HepG2 (cell line): ENCODE results near the gene DDAH2. TPM values are rescaled to one million over a fixed set of nuclear protein-coding genes. Genes with fewer than 3 reads are reported as not detected.

Experiments used
- ATAC-seq: fragments of 200-7000 bp; cut with Tn5 transposase; 3 replicates; pipeline ENCODE4 v1.9.1; 2020; ENCODE audit warnings: mild to moderate bottlenecking, moderate library complexity
- BruUV-seq: library from RNA; stranded (reverse); fragments of 400-500 nt; replicated peaks from 2 replicates; lab custom pipeline; 2021; lab: Mats Ljungman, UMichigan
- CTCF ChIA-PET: fragments of 300-600 bp; formaldehyde crosslinking; extraction: SDS; loops from one replicate; lab custom pipeline; 2021; ENCODE audit warnings: low total read pairs, inconsistent platforms, low intra/inter-chr PET ratio; lab: Yijun Ruan, JAX
- POLR2A ChIA-PET: fragments of 350-600 bp; sonication (Branson Sonifier 250); formaldehyde crosslinking; loops from one replicate; lab custom pipeline; 2020; ENCODE audit warnings: antibody characterized with exemption, inconsistent platforms; lab: Yijun Ruan, JAX
- DNase-seq: peaks from one replicate; pipeline ENCODE4 v3.0.0-alpha.2; 2015; ENCODE audit warnings: low spot score
- FAIRE-seq: peaks from 3 replicates; lab custom pipeline; 2011; peaks lifted over from hg19 to GRCh38; lab: Jason Lieb, UNC
- H2AFZ ChIP-seq: one replicate; pipeline ENCODE4 v1.6.1; 2011; ENCODE audit warnings: low read length, inconsistent platforms
- H3K27ac ChIP-seq: fragments of 300-600 bp; 3 replicates; pipeline ENCODE4 v1.8.0; 2011; ENCODE audit warnings: mixed run types, mild to moderate bottlenecking, mixed read lengths, low read length, inconsistent platforms; ENCODE audit not compliant: insufficient read depth; ENCODE audit errors: extremely low read length
- H3K27me3 ChIP-seq, 2 experiments: fragments of 200-600 bp in 1 of 2; 2 replicates in 1 of 2; 3 replicates in 1 of 2; pipeline versions ENCODE4 v1.6.0 to v1.8.0; 2011; ENCODE audit warnings: low read length in 2 of 2, mild to moderate bottlenecking in 2 of 2, moderate library complexity in 2 of 2, inconsistent platforms in 1 of 2; ENCODE audit not compliant: insufficient read depth in 2 of 2, control insufficient read depth in 1 of 2
- H3K36me3 ChIP-seq, 2 experiments: fragments of 200-600 bp in 1 of 2; replicated peaks in 1 of 2; 2 replicates in 1 of 2; 3 replicates in 1 of 2; pipeline versions ENCODE4 v1.5.1 to v1.8.0; 2011; ENCODE audit warnings: low read length in 2 of 2, inconsistent platforms in 1 of 2; ENCODE audit not compliant: insufficient read depth in 2 of 2, control insufficient read depth in 1 of 2
- H3K4me1 ChIP-seq: 2 replicates; pipeline ENCODE4 v1.5.1; 2012; ENCODE audit warnings: low read length, inconsistent platforms; ENCODE audit not compliant: insufficient read depth
- H3K4me2 ChIP-seq: 2 replicates; pipeline ENCODE4 v1.6.0; 2011; ENCODE audit warnings: low read depth, low read length, inconsistent platforms
- H3K4me3 ChIP-seq, 3 experiments: fragments of 200-600 bp in 1 of 3; sonication (generic), shearing (Covaris generic) in 1 of 3; replicated peaks in 1 of 3; 2 replicates each; pipeline ENCODE4 v1.5.1; 2011 to 2016; ENCODE audit warnings: low read length in 3 of 3, inconsistent platforms in 2 of 3, low read depth in 2 of 3, mild to moderate bottlenecking in 2 of 3, control low read depth in 1 of 3, mixed read lengths in 1 of 3; ENCODE audit not compliant: insufficient read depth in 1 of 3
- H3K79me2 ChIP-seq: one replicate; pipeline ENCODE4 v1.6.1; 2011; ENCODE audit warnings: low read length, inconsistent platforms; ENCODE audit not compliant: insufficient read depth
- H3K9ac ChIP-seq: 2 replicates; pipeline ENCODE4 v1.6.0; 2011; ENCODE audit warnings: mild to moderate bottlenecking, low read depth, low read length, inconsistent platforms; ENCODE audit not compliant: insufficient read depth
- H3K9me3 ChIP-seq: 2 replicates; pipeline ENCODE4 v1.5.1; 2012; ENCODE audit warnings: mild to moderate bottlenecking, low read length
- H4K20me1 ChIP-seq: 2 replicates; pipeline ENCODE4 v1.6.0; 2011; ENCODE audit warnings: inconsistent platforms, mild to moderate bottlenecking, low read length, moderate library complexity; ENCODE audit not compliant: insufficient read depth
- ARID4A ChIP-seq: sonication (generic); formaldehyde crosslinking; IDR thresholded peaks from 2 replicates; pipeline ENCODE4 v1.5.0; 2020; ENCODE audit warnings: mild to moderate bottlenecking, missing genetic modification reagents, borderline replicate concordance
- ATF4 ChIP-seq, 2 experiments: fragments of 450-650 bp in 1 of 2; sonication (generic) in 1 of 2; formaldehyde crosslinking; IDR thresholded peaks; 2 replicates each; pipeline versions ENCODE4 v1.5.0 to v1.8.0; 2020 to 2022; ENCODE audit warnings: mild to moderate bottlenecking in 1 of 2, missing genetic modification reagents in 1 of 2
- CCAR2 ChIP-seq: fragments of 200-400 bp; formaldehyde crosslinking; optimal IDR thresholded peaks from 2 replicates; pipeline ENCODE3; 2018; ENCODE audit warnings: low read depth, mild to moderate bottlenecking, low read length, moderate library complexity
- HMG20A ChIP-seq: IDR thresholded peaks from 2 replicates; pipeline ENCODE4 v1.6.1; 2016; ENCODE audit warnings: borderline replicate concordance
- HOXA5 ChIP-seq: sonication (generic); formaldehyde crosslinking; IDR thresholded peaks from 2 replicates; pipeline ENCODE4 v1.4.0; 2020; ENCODE audit warnings: missing genetic modification reagents
- MAFK ChIP-seq, 2 experiments: IDR thresholded peaks in 1 of 2; conservative IDR thresholded peaks in 1 of 2; 2 replicates each; pipeline ENCODE4 v1.6.1; 2011; ENCODE audit warnings: improper control_type of control experiment in 2 of 2, low read length in 2 of 2
- SAP130 ChIP-seq: IDR thresholded peaks from 2 replicates; pipeline ENCODE4 v1.6.1; 2016; ENCODE audit warnings: low read depth
- XRCC5 ChIP-seq: fragments of 200-400 bp; formaldehyde crosslinking; optimal IDR thresholded peaks from 2 replicates; pipeline ENCODE3; 2017; ENCODE audit warnings: mild to moderate bottlenecking, low read length
- ZFP41 ChIP-seq: sonication (generic); formaldehyde crosslinking; IDR thresholded peaks from 2 replicates; pipeline ENCODE4 v1.4.0; 2020; ENCODE audit warnings: mild to moderate bottlenecking, missing genetic modification reagents, borderline replicate concordance
- ZSCAN20 ChIP-seq: sonication (generic); formaldehyde crosslinking; IDR thresholded peaks from 2 replicates; pipeline ENCODE4 v1.4.0; 2020; ENCODE audit warnings: missing genetic modification reagents, mild to moderate bottlenecking, borderline replicate concordance
- WGBS: methylation state at CpG from one replicate; pipeline ENCODE4 v1.1.6; 2017; ENCODE audit warnings: low lambda C conversion rate; 5-methylcytosine and 5-hydroxymethylcytosine counted together
- in situ Hi-C: cut with HindIII; loops from 2 replicates; pipeline ENCODE4 v1.10.0; 2017; ENCODE audit warnings: low pct_unique_long_range_greater_than_20kb; ENCODE audit not compliant: extremely low pct_ligation_motif_present
- intact Hi-C: fragments of 100-400 bp; cut with micrococcal nuclease; formaldehyde crosslinking; loops from one replicate; pipeline ENCODE4 v1.10.0; 2022; ENCODE audit not compliant: unreplicated experiment
- polyA plus RNA-seq, 8 experiments: library from polyadenylated mRNA; depleted of rRNA in 3 of 8; stranded (reverse) in 7 of 8; unstranded in 1 of 8; fragments of >200 nt; fragmentation: Illumina TruSeq in 4 of 8; extraction: Trizol in 4 of 8; gene quantifications; 2 replicates each; pipeline versions ENCODE4 v1.2.1 to v1.2.3, GENCODE V29; 2011 to 2016; ENCODE audit warnings: low read depth in 4 of 8, missing spikeins in 1 of 8, mixed read lengths in 1 of 8; ENCODE audit not compliant: insufficient read depth in 1 of 8
- total RNA-seq, 5 experiments: library from RNA; depleted of rRNA; stranded (reverse); fragments of >200 nt; fragmentation: Illumina TruSeq; extraction: Trizol; gene quantifications; 2 replicates each; pipeline ENCODE4 v1.2.3, GENCODE V29; 2016; ENCODE audit warnings: low read depth in 1 of 5
- TF ChIP-seq, protein P1 (sequence below), 2 experiments: sonication (generic) in 1 of 2; formaldehyde crosslinking in 1 of 2; IDR thresholded peaks; 2 replicates each; pipeline versions ENCODE4 v1.4.0 to v1.6.1; 2016 to 2020; ENCODE audit warnings: borderline replicate concordance in 1 of 2, low read depth in 1 of 2, mild to moderate bottlenecking in 1 of 2, missing genetic modification reagents in 1 of 2

Gene DDAH2
- total and polyA plus RNA-seq, 2 of the 13 experiments (the other 11 are each of a cell fraction or from before 2014, with no cell fraction given): 16.4 to 21.1 TPM

GRCh38 chr6:31700740-31701401 lies 28.2 kb downstream of the DDAH2 start:
- Histone ChIP-seq H3K4me3 (peak overlapping the region in 1 of 3 experiments; percentile 84; a peak in 3 of 6 replicates), H2AFZ (no peak overlapping the region), H4K20me1 (no peaks in the 10 kb centered on the region), H3K36me3 (peaks cover 4 to 21% of the 10 kb centered on the region in 2 experiments; a peak in 4 of 5 replicates), H3K4me1 (peaks cover 39% of the 10 kb centered on the region), H3K27me3 (no peaks in the 10 kb centered on the region; a peak in 2 of 5 replicates), H3K79me2 (peaks cover 22% of the 10 kb centered on the region), H3K4me2 (peak overlapping the region; percentile 99), H3K27ac (no peak overlapping the region), H3K9ac (peak overlapping the region; percentile 95; the same call in 1 of the 2 replicates), H3K9me3 (no peaks in the 10 kb centered on the region)
- DNase-seq (no peak), FAIRE-seq (no peak), ATAC-seq (no peak)
- WGBS: 50% methylated on average over 5 of the region's 5 CpGs
- BruUV-seq: no TSS peak
- in situ Hi-C loops (no loop called here), intact Hi-C loops (loop anchor here (5.0 kb wide), 1 partner anchor 36 kb away; the partner anchor contains the start of gene CLIC1)
- TF ChIP-seq ATF4 (CRISPR knock-in tag; IDR thresholded peaks at IDR 0.05) (no peak), HOXA5 (peak; percentile 80; the same call in 1 of the 2 replicates), ZFP41 (CRISPR knock-in tag) (no peak), MAFK (conservative IDR thresholded peaks at IDR 0.05 in 1 of 2, IDR thresholded peaks at IDR 0.05 in 1 of 2; ENCODE audit: low read length in 2 of 2) (no peak), HMG20A (CRISPR knock-in tag) (no peak), ARID4A (CRISPR knock-in tag) (0 out of 2 replicates have a peak, but pooled peaks have one; percentile 23), ZSCAN20 (no peak), XRCC5 (no peak), CCAR2 (no peak), SAP130 (CRISPR knock-in tag) (0 out of 2 replicates have a peak, but pooled peaks have one; percentile 41)
- TF ChIP-seq, protein P1, sequence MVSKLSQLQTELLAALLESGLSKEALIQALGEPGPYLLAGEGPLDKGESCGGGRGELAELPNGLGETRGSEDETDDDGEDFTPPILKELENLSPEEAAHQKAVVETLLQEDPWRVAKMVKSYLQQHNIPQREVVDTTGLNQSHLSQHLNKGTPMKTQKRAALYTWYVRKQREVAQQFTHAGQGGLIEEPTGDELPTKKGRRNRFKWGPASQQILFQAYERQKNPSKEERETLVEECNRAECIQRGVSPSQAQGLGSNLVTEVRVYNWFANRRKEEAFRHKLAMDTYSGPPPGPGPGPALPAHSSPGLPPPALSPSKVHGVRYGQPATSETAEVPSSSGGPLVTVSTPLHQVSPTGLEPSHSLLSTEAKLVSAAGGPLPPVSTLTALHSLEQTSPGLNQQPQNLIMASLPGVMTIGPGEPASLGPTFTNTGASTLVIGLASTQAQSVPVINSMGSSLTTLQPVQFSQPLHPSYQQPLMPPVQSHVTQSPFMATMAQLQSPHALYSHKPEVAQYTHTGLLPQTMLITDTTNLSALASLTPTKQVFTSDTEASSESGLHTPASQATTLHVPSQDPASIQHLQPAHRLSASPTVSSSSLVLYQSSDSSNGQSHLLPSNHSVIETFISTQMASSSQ (IDR thresholded peaks at IDR 0.05; ENCODE audit: low read depth): peak; percentile 59
- TF ChIP-seq, protein P1 (CRISPR knock-in tag; IDR thresholded peaks at IDR 0.05; ENCODE audit: borderline replicate concordance): no peak
- ChIA-PET CTCF (no interaction called here), POLR2A (interaction anchor here (0.5 to 2.7 kb wide), 2 partner anchors 8 to 29 kb away, joined by 3 to 22 read pairs; no protein-coding TSS in a partner anchor)
